Activated CD4-positive, CD25-positive, alpha-beta regulatory T cell treated with anti-CD3 and anti-CD28 coated beads, Interleukin-2, amount 50 U/mL, for 24 hours (primary cell): ENCODE measurements around the gene PADI2.

Experiments
- ATAC-seq, 2 donors: fragments of 150-1000 bp; cut with Tn5 transposase; one replicate each; pipeline ENCODE4 v1.10.0; 2021; ENCODE audit warnings: mild to moderate bottlenecking in 1 of 2, moderate library complexity in 1 of 2

Gene PADI2

GRCh38 chr1:17053086-17053684, 66.1 kb downstream of the PADI2 start:
- no peak for ATAC-seq

GRCh38 chr1:17052641-17053040, 66.6 kb downstream of the PADI2 start:
- ATAC-seq: no peak

GRCh38 chr1:17052038-17052437, 67.2 kb downstream of the PADI2 start:
- no peak for ATAC-seq

- ATAC-seq: no peak
Observed at GRCh38 chr1:17047924-17048323, 71.3 kb downstream of the PADI2 start.

- no peak for ATAC-seq
Observed at GRCh38 chr1:17046334-17046657, 73.0 kb downstream of the PADI2 start.

- no peak for ATAC-seq
Observed at GRCh38 chr1:17045634-17046333, 73.5 kb downstream of the PADI2 start.

- ATAC-seq: no peak
Observed at GRCh38 chr1:17045150-17045549, 74.1 kb downstream of the PADI2 start.

GRCh38 chr1:17043676-17044075, 75.6 kb downstream of the PADI2 start:
- ATAC-seq: no peak

GRCh38 chr1:17040135-17040534, 79.1 kb downstream of the PADI2 start:
- no peak for ATAC-seq

GRCh38 chr1:17039522-17039921, 79.7 kb downstream of the PADI2 start:
- ATAC-seq: no peak

- ATAC-seq: no peak
Observed at GRCh38 chr1:17033481-17033880, 85.8 kb downstream of the PADI2 start.

GRCh38 chr1:17032741-17033140, 86.5 kb downstream of the PADI2 start:
- no peak for ATAC-seq

GRCh38 chr1:17031436-17031835, 87.8 kb downstream of the PADI2 start:
- ATAC-seq: no peak

GRCh38 chr1:17030206-17030605, 89.0 kb downstream of the PADI2 start:
- no peak for ATAC-seq

- no peak for ATAC-seq
Observed at GRCh38 chr1:17028662-17029188, 90.5 kb downstream of the PADI2 start.

GRCh38 chr1:17027900-17028299, 91.4 kb downstream of the PADI2 start:
- ATAC-seq: no peak

- no peak for ATAC-seq
Observed at GRCh38 chr1:17027403-17027802, 91.8 kb downstream of the PADI2 start.

- ATAC-seq: no peak
Observed at GRCh38 chr1:17024721-17025120, 94.5 kb downstream of the PADI2 start.

- ATAC-seq: no peak
Observed at GRCh38 chr1:17023573-17023972, 95.7 kb downstream of the PADI2 start.

GRCh38 chr1:17023102-17023501, 96.1 kb downstream of the PADI2 start:
- ATAC-seq: no peak

GRCh38 chr1:17021896-17022295, 97.4 kb downstream of the PADI2 start:
- no peak for ATAC-seq

- no peak for ATAC-seq
Observed at GRCh38 chr1:17020502-17020901, 98.7 kb downstream of the PADI2 start.

GRCh38 chr1:17018849-17019248, 100.4 kb downstream of the PADI2 start:
- no peak for ATAC-seq

GRCh38 chr1:17017435-17017834, 101.8 kb downstream of the PADI2 start:
- no peak for ATAC-seq
